CD14-positive monocyte (primary cell): ENCODE data around the gene ZC3H7A. TPM values are rescaled to one million over a fixed set of nuclear protein-coding genes. Genes with fewer than 3 reads are reported as not detected.

Source experiments
- DNase-seq, 3 donors: peaks; one replicate each; pipeline ENCODE4 v3.0.0-alpha.2; 2011 to 2022
- H2AFZ ChIP-seq: 2 replicates; pipeline ENCODE4 v1.6.0; 2012; ENCODE audit warnings: mild to moderate bottlenecking, low read depth, low read length, inconsistent platforms; ENCODE audit not compliant: insufficient read depth, poor library complexity, severe bottlenecking
- H3K27ac ChIP-seq, 2 donors: 1 replicate in 1 of 2; 2 replicates in 1 of 2; pipeline ENCODE4 v1.5.1; 2012 to 2013; ENCODE audit warnings: low read length in 2 of 2, control low read depth in 1 of 2, inconsistent platforms in 1 of 2, low read depth in 1 of 2, mild to moderate bottlenecking in 1 of 2
- H3K27me3 ChIP-seq, 2 donors: one replicate each; pipeline versions ENCODE4 v1.6.0 to v1.6.1; 2011 to 2013; ENCODE audit warnings: low read length in 2 of 2; ENCODE audit not compliant: control insufficient read depth in 2 of 2, insufficient read depth in 2 of 2
- H3K36me3 ChIP-seq, 2 donors: replicated peaks in 1 of 2; 1 replicate in 1 of 2; 2 replicates in 1 of 2; pipeline versions ENCODE4 v1.5.1 to v1.6.1; 2012 to 2013; ENCODE audit warnings: low read length in 2 of 2, control low read depth in 1 of 2, inconsistent platforms in 1 of 2, mild to moderate bottlenecking in 1 of 2; ENCODE audit not compliant: insufficient read depth in 2 of 2, control insufficient read depth in 1 of 2
- H3K4me1 ChIP-seq, 2 donors: 1 replicate in 1 of 2; 2 replicates in 1 of 2; pipeline versions ENCODE4 v1.5.1 to v1.6.1; 2012 to 2013; ENCODE audit warnings: low read length in 2 of 2, control low read depth in 1 of 2, inconsistent platforms in 1 of 2, mild to moderate bottlenecking in 1 of 2, moderate library complexity in 1 of 2; ENCODE audit not compliant: insufficient read depth in 2 of 2, control insufficient read depth in 1 of 2
- H3K4me2 ChIP-seq: replicated peaks from 2 replicates; pipeline ENCODE3; 2012; ENCODE audit warnings: low read length, moderate library complexity, mild to moderate bottlenecking; ENCODE audit not compliant: poor library complexity, severe bottlenecking; ENCODE audit errors: extremely low read depth
- H3K4me3 ChIP-seq, 3 experiments: fragments of 200-600 bp in 1 of 3; sonication (generic) in 1 of 3; replicated peaks in 1 of 3; 1 replicate in 2 of 3; 2 replicates in 1 of 3; pipeline ENCODE4 v1.5.1; 2011 to 2013; ENCODE audit warnings: low read length in 3 of 3, mild to moderate bottlenecking in 3 of 3, control low read depth in 2 of 3, low read depth in 2 of 3, inconsistent platforms in 1 of 3, moderate library complexity in 1 of 3
- H3K79me2 ChIP-seq: 2 replicates; pipeline ENCODE4 v1.6.0; 2012; ENCODE audit warnings: mild to moderate bottlenecking, control low read depth, inconsistent platforms, low read length, moderate library complexity; ENCODE audit not compliant: insufficient read depth
- H3K9ac ChIP-seq: 2 replicates; pipeline ENCODE4 v1.6.0; 2017; ENCODE audit warnings: low read length, mild to moderate bottlenecking; ENCODE audit not compliant: insufficient read depth, poor library complexity, severe bottlenecking
- H3K9me3 ChIP-seq, 2 donors: replicated peaks in 1 of 2; 1 replicate in 1 of 2; 2 replicates in 1 of 2; pipeline versions ENCODE4 v1.5.1 to v1.6.1; 2012 to 2013; ENCODE audit warnings: low read length in 2 of 2, control low read depth in 1 of 2; ENCODE audit not compliant: control insufficient read depth in 1 of 2, insufficient read depth in 1 of 2
- H4K20me1 ChIP-seq: 2 replicates; pipeline ENCODE4 v1.6.0; 2012; ENCODE audit warnings: mild to moderate bottlenecking, low read length, control low read depth, moderate library complexity; ENCODE audit not compliant: insufficient read depth
- H3K27ac Mint-ChIP-seq, 7 donors: one replicate each; pipeline ENCODE4 v1.8.0; 2020; ENCODE audit warnings: mild to moderate bottlenecking in 7 of 7, mixed read lengths in 7 of 7, moderate library complexity in 6 of 7, inconsistent platforms in 2 of 7
- H3K27me3 Mint-ChIP-seq, 3 donors: one replicate each; pipeline ENCODE4 v1.8.0; 2021 to 2022; ENCODE audit warnings: low read depth in 3 of 3, mild to moderate bottlenecking in 3 of 3, mixed read lengths in 3 of 3, moderate library complexity in 3 of 3, inconsistent platforms in 1 of 3
- H3K36me3 Mint-ChIP-seq, 2 donors: one replicate each; pipeline ENCODE4 v1.8.0; 2020; ENCODE audit warnings: mixed read lengths in 2 of 2, inconsistent platforms in 1 of 2, mild to moderate bottlenecking in 1 of 2
- H3K4me1 Mint-ChIP-seq: one replicate; pipeline ENCODE4 v1.8.0; 2020; ENCODE audit warnings: mild to moderate bottlenecking, mixed read lengths
- H3K4me3 Mint-ChIP-seq, 2 donors: one replicate each; pipeline ENCODE4 v1.8.0; 2020; ENCODE audit warnings: mild to moderate bottlenecking in 2 of 2, mixed read lengths in 2 of 2, moderate library complexity in 1 of 2
- H3K9me3 Mint-ChIP-seq, 7 donors: one replicate each; pipeline ENCODE4 v1.8.0; 2020 to 2022; ENCODE audit warnings: mixed read lengths in 7 of 7, mild to moderate bottlenecking in 6 of 7, moderate library complexity in 6 of 7, inconsistent platforms in 2 of 7
- WGBS: methylation state at CpG from one replicate; pipeline ENCODE4 v1.1.5; 2013; ENCODE audit warnings: missing lambda C conversion rate; ENCODE audit not compliant: insufficient coverage; 5-methylcytosine and 5-hydroxymethylcytosine counted together
- intact Hi-C, 2 donors: fragments of 100-400 bp; cut with micrococcal nuclease; formaldehyde crosslinking; loops; one replicate each; pipeline versions ENCODE4 v1.15.0 to v1.15.1; 2023
- polyA plus RNA-seq, 3 donors: library from polyadenylated mRNA; depleted of rRNA in 1 of 3; unstranded in 2 of 3; stranded (reverse) in 1 of 3; fragments of 300-500 nt in 2 of 3; fragments of >200 nt in 1 of 3; fragmentation: Illumina TruSeq in 2 of 3; gene quantifications; 1 replicate in 2 of 3; 2 replicates in 1 of 3; pipeline ENCODE4 v1.2.3, GENCODE V29; 2012 to 2021
- TF ChIP-seq, protein P1 (sequence below): fragments of 200-600 bp; IDR thresholded peaks from one replicate; pipeline ENCODE4 v1.8.0; 2022; ENCODE audit warnings: antibody characterized with exemption, mild to moderate bottlenecking

The ZC3H7A gene
- polyA plus RNA-seq, 3 donors = 22.6 to 62.0 (median 27.5) TPM

DNA sequence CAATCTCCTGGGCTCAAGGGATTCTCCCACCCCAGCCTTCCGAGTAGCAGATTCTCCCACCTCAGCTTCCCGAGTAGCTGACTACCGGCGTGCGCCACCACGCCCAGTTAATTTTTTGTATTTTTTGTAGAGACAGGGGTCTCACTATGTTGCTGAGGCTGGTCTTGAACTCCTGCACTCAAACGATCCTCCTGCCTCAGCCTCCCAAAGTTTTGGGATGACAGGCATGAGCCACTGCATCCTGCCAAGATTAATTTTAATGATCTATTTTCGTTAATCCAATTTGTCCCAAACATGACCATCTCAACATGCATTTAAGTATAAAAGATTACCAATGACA lies 1.2 kb downstream of the ZC3H7A start:
- TF ChIP-seq, protein P1, sequence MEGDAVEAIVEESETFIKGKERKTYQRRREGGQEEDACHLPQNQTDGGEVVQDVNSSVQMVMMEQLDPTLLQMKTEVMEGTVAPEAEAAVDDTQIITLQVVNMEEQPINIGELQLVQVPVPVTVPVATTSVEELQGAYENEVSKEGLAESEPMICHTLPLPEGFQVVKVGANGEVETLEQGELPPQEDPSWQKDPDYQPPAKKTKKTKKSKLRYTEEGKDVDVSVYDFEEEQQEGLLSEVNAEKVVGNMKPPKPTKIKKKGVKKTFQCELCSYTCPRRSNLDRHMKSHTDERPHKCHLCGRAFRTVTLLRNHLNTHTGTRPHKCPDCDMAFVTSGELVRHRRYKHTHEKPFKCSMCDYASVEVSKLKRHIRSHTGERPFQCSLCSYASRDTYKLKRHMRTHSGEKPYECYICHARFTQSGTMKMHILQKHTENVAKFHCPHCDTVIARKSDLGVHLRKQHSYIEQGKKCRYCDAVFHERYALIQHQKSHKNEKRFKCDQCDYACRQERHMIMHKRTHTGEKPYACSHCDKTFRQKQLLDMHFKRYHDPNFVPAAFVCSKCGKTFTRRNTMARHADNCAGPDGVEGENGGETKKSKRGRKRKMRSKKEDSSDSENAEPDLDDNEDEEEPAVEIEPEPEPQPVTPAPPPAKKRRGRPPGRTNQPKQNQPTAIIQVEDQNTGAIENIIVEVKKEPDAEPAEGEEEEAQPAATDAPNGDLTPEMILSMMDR = no peak
- Histone ChIP-seq H3K27me3 (no peaks in the 10 kb centered on the region), H2AFZ (peak overlapping the region; percentile 48), H4K20me1 (peaks cover 58% of the 10 kb centered on the region), H3K9ac (peak overlapping the region; percentile 97), H3K27ac (peak overlapping the region; percentile 92 to 95), H3K4me1 (peaks cover 47 to 60% of the 10 kb centered on the region in 2 donors), H3K9me3 (no peaks in the 10 kb centered on the region), H3K4me2 (peak overlapping the region; percentile 88), H3K79me2 (peaks cover 87% of the 10 kb centered on the region), H3K36me3 (peaks cover 7 to 41% of the 10 kb centered on the region in 2 donors), H3K4me3 (peak overlapping the region; percentile 67 to 96 (median 95))
- Mint-ChIP-seq H3K4me1 (peaks cover 78% of the 10 kb centered on the region), H3K4me3 (peak overlapping the region; percentile 89 to 91), H3K9me3 (peaks cover 0 to 9% (median 0%) of the 10 kb centered on the region in 7 donors), H3K27ac (peak overlapping the region; percentile 92 to 97 (median 96)), H3K36me3 (peaks cover 21 to 30% of the 10 kb centered on the region in 2 donors), H3K27me3 (peaks cover 0 to 4% (median 1%) of the 10 kb centered on the region in 3 donors)
- intact Hi-C loops = loop anchor here (2.0 to 5.0 kb wide), 3 partner anchors 54 to 56 kb away; partner anchors contain the start of genes RSL1D1 (in 2 of the 2) and TXNDC11 (in 2 of the 2)
- WGBS = 40% methylated on average over 1 of the region's 8 CpGs
- DNase-seq = no peak

DNA sequence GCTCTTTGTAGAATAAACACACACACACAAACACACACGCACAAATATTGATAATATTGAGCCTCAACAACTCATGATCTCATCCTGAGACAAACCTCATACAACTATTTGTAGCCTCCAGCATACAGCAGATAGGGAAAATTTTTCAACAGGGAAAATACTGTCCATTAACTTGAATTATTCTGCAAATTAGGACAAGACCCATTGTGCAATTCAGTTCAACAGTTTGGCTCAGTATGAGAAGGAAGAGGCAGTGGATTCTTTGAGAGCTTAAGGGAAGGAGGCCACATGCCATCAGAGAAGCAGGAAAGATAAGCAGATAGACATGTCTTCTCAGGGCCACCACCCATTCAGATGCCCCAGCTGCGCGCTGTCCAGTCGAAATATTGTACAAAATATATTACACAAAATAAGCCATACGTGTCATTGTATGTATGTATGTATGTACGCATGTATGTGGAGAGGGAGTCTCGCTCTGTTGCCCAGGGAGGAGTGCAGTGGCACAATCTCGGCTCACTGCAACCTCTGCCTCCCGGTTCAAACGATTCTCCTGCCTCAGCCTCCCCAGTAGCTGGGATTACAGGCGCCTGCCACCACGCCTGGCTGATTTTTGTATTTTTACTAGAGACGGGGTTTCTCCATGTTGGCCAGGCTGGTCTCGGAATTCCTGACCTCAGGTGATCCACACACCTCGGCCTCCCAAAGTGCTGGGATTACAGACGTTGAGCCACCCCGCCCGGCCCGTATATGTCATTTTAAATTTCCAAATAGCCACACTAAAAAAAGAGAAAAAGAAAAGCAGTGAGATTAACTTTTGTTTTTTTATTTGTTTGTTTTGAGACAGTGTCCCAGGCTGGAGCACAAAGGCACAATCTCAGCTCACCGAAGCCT lies 1.8 kb downstream of the ZC3H7A start:
- Histone ChIP-seq H3K4me3 (peak overlapping the region in 1 of 3 experiments; percentile 95), H4K20me1 (peaks cover 64% of the 10 kb centered on the region), H3K36me3 (peaks cover 7 to 45% of the 10 kb centered on the region in 2 donors), H3K4me1 (peaks cover 40 to 54% of the 10 kb centered on the region in 2 donors), H3K4me2 (peak overlapping the region; percentile 88), H2AFZ (no peak overlapping the region), H3K79me2 (peaks cover 89% of the 10 kb centered on the region), H3K9ac (peak overlapping the region; percentile 97), H3K27me3 (no peaks in the 10 kb centered on the region), H3K27ac (peak overlapping the region; percentile 92 to 95), H3K9me3 (no peaks in the 10 kb centered on the region)
- Mint-ChIP-seq H3K27me3 (peaks cover 0 to 2% (median 0%) of the 10 kb centered on the region in 3 donors), H3K27ac (peak overlapping the region; percentile 78 to 97 (median 92)), H3K36me3 (peaks cover 22 to 32% of the 10 kb centered on the region in 2 donors), H3K9me3 (peaks cover 0 to 9% (median 0%) of the 10 kb centered on the region in 7 donors), H3K4me1 (peaks cover 73% of the 10 kb centered on the region), H3K4me3 (peak overlapping the region; percentile 15 to 89)
- intact Hi-C loops = loop anchor here (5.0 kb wide), 2 partner anchors 53 to 57 kb away; partner anchors contain the start of genes TXNDC11 (in 2 of the 2) and RSL1D1 (in 1 of the 2)
- TF ChIP-seq, protein P1 = no peak
- peak in 1 of 3 donors; percentile 12 for DNase-seq
- 83% methylated on average over 1 of the region's 20 CpGs for WGBS
